AG04449 (cell line): ENCODE measurements around the gene METTL16.

Experiments used
- CTCF ChIA-PET: fragments of 350-600 bp; formaldehyde crosslinking; extraction: SDS; loops from one replicate; lab custom pipeline; 2021; ENCODE audit warnings: antibody characterized with exemption; lab: Yijun Ruan, JAX
- POLR2A ChIA-PET: fragments of 400-600, 350-600 bp; formaldehyde crosslinking; extraction: SDS; loops from one replicate; lab custom pipeline; 2020; ENCODE audit warnings: antibody characterized with exemption, inconsistent platforms; lab: Yijun Ruan, JAX
- DNase-seq: peaks from one replicate; pipeline ENCODE4 v3.0.0-alpha.2; 2010; ENCODE audit warnings: low read depth, low spot score
- H3K4me3 ChIP-seq: 2 replicates; pipeline ENCODE4 v1.5.1; 2011; ENCODE audit warnings: low read depth, mild to moderate bottlenecking, control low read depth, low read length
- TF ChIP-seq, protein P1 (sequence below): IDR thresholded peaks from one replicate; pipeline ENCODE4 v1.5.1; 2011; ENCODE audit warnings: mild to moderate bottlenecking, moderate library complexity, low read length, control low read depth, inconsistent platforms; ENCODE audit not compliant: insufficient read depth; ENCODE audit errors: missing control alignments

Gene METTL16

DNA sequence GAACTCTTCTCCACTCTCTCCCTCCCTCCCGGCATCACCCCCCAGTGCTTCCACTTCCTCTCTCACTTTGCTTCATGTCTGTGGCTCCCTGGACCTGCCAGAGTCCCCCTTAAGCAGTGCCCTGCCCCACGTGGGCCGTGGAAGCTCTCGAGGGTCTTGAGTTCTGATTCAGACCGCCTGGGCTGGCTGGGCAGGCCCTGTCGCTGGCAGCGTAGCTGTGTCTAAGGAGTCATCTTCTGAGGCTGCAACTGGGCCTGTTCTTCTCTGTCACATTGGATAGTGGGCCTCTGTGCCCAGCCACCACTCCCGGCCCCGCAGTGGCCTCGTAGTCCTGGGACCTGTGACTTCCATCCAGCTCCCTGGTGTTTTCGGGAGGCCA, 141.5 kb downstream of the METTL16 start:
- H3K4me3 ChIP-seq = no peak overlapping the region
- ChIA-PET CTCF (interaction anchor here (1.3 to 11.0 kb wide), 7 partner anchors 10 to 47 kb away, joined by 3 to 80 read pairs (median 11); no protein-coding TSS in a partner anchor), POLR2A (no interaction called here)
- TF ChIP-seq, protein P1, sequence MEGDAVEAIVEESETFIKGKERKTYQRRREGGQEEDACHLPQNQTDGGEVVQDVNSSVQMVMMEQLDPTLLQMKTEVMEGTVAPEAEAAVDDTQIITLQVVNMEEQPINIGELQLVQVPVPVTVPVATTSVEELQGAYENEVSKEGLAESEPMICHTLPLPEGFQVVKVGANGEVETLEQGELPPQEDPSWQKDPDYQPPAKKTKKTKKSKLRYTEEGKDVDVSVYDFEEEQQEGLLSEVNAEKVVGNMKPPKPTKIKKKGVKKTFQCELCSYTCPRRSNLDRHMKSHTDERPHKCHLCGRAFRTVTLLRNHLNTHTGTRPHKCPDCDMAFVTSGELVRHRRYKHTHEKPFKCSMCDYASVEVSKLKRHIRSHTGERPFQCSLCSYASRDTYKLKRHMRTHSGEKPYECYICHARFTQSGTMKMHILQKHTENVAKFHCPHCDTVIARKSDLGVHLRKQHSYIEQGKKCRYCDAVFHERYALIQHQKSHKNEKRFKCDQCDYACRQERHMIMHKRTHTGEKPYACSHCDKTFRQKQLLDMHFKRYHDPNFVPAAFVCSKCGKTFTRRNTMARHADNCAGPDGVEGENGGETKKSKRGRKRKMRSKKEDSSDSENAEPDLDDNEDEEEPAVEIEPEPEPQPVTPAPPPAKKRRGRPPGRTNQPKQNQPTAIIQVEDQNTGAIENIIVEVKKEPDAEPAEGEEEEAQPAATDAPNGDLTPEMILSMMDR = no peak
- DNase-seq = no peak

DNA sequence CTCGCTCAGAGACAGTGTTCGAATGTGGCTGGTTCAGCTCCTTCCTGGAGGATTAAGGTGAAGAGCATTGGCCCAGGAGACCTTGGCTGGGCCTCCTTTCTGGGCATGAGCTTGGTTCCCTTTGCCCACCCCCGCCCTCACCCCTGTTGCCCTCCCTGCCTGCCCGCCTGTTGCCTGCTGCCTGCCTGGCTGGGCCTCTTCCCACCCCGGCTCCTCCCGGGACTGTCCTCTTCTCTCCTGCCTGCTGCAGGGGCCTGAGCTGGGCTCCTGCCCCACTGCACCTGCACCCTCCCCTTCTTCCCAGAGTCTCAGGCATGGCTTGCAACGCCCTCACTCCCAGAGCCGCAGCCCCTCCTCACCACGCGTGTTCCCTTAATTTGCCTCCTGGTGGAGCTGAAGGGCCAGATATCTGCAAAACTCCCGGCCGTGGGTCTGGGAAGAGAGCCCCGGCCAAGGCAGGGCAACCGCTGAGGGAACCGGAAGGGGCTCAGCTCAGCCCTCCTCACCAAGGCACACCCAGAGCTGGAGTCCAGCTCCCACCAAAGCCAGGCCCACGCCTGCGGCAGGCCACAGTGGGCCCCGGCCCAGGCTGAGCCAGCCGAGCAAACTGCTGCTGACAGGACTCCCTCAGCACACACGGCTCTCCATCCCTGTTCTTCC, 142.0 kb downstream of the METTL16 start:
- POLR2A ChIA-PET = interaction anchor here (1.3 kb wide), 1 partner anchor 13 kb away, joined by 4 read pairs; no protein-coding TSS in a partner anchor
- no peak overlapping the region for H3K4me3 ChIP-seq
- CTCF ChIA-PET = interaction anchor here (1.3 to 11.0 kb wide), 6 partner anchors 9 to 47 kb away, joined by 4 to 80 read pairs (median 37); no protein-coding TSS in a partner anchor
- no peak for DNase-seq
- TF ChIP-seq, protein P1 = no peak

DNA sequence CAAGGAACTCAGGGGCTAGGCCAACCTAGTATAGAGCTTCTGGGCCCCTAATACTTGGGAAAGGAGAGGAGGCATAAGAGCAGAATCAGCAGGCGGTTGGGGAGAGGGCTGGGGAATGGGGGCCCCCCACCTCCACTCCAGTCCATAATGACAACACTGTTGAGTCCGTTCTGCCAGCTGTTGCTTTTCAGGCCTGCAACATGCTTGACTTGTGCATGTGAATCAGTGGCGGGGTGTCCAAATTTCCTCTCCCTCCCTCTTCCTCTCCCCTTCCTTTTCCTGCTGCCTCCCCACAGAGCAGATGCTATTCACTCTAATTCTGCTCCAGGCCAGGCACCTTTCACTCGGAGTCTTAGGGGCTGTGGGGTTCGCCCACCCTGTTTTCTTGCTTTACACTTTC, 142.6 kb downstream of the METTL16 start:
- H3K4me3 ChIP-seq = no peak overlapping the region
- DNase-seq = no peak
- TF ChIP-seq, protein P1 = no peak
- ChIA-PET POLR2A (interaction anchor here (1.3 kb wide), 1 partner anchor 13 kb away, joined by 4 read pairs; no protein-coding TSS in a partner anchor), CTCF (interaction anchor here (1.3 to 11.0 kb wide), 6 partner anchors 9 to 314 kb away, joined by 4 to 80 read pairs (median 37); partner anchors contain the start of gene HIC1)

GRCh38 chr17:2368359-2368758, 143.3 kb downstream of the METTL16 start:
- CTCF ChIA-PET = interaction anchor here (0.8 to 11.0 kb wide), 5 partner anchors 8 to 313 kb away, joined by 4 to 80 read pairs (median 63); partner anchors contain the start of gene HIC1
- no peak overlapping the region for H3K4me3 ChIP-seq
- TF ChIP-seq, protein P1 = no peak
- no peak for DNase-seq
- POLR2A ChIA-PET = no interaction called here

- ChIA-PET CTCF (interaction anchor here (1.2 to 11.0 kb wide), 5 partner anchors 8 to 49 kb away, joined by 3 to 80 read pairs (median 15); no protein-coding TSS in a partner anchor), POLR2A (no interaction called here)
- no peak for DNase-seq
- H3K4me3 ChIP-seq = no peak overlapping the region
- TF ChIP-seq, protein P1 = peak; percentile 10
Observed at GRCh38 chr17:2366747-2367494, 144.8 kb downstream of the METTL16 start.
